H1 (cell line): Measurements from ENCODE around the gene C1orf74. TPM values are rescaled to one million over a fixed set of nuclear protein-coding genes. Genes with fewer than 3 reads are reported as not detected.

Source experiments
- CTCF ChIA-PET: fragments of 300-600 bp; sonication (Branson Sonifier 250); formaldehyde crosslinking; loops from one replicate; lab custom pipeline; 2021; ENCODE audit not compliant: partially characterized antibody; lab: Charles Lee
- POLR2A ChIA-PET: fragments of 300-600 bp; sonication (Branson Sonifier 250); formaldehyde crosslinking; loops from one replicate; lab custom pipeline; 2021; ENCODE audit warnings: inconsistent platforms; ENCODE audit not compliant: partially characterized antibody; lab: Charles Lee
- DNase-seq, 2 experiments: peaks; one replicate each; pipeline versions ENCODE4 v3.0.0 to v3.0.0-alpha.2; 2010 to 2022; ENCODE audit warnings: low spot score in 2 of 2, low read depth in 1 of 2, mixed read lengths in 1 of 2
- FAIRE-seq: peaks from 2 replicates; lab custom pipeline; 2011; peaks lifted over from hg19 to GRCh38; lab: Jason Lieb, UNC
- H2AFZ ChIP-seq: 2 replicates; pipeline ENCODE4 v1.8.1; 2012; ENCODE audit warnings: low read length, inconsistent platforms
- H2AK5ac ChIP-seq: 2 replicates; pipeline ENCODE4 v1.6.1; 2013; ENCODE audit warnings: low read depth, low read length
- H2BK120ac ChIP-seq: replicated peaks from 2 replicates; pipeline ENCODE3; 2013; ENCODE audit warnings: low read depth, low read length, inconsistent platforms
- H2BK12ac ChIP-seq: 2 replicates; pipeline ENCODE4 v1.6.1; 2013; ENCODE audit warnings: low read depth, low read length
- H2BK15ac ChIP-seq: 2 replicates; pipeline ENCODE4 v1.6.1; 2013; ENCODE audit warnings: low read length
- H2BK20ac ChIP-seq: 2 replicates; pipeline ENCODE4 v1.6.1; 2013; ENCODE audit warnings: low read length
- H2BK5ac ChIP-seq: 2 replicates; pipeline ENCODE4 v1.6.1; 2013; ENCODE audit warnings: low read depth, low read length
- H3K14ac ChIP-seq: 2 replicates; pipeline ENCODE4 v1.6.1; 2013; ENCODE audit warnings: inconsistent platforms; ENCODE audit not compliant: insufficient read length
- H3K18ac ChIP-seq: 2 replicates; pipeline ENCODE4 v1.6.1; 2013; ENCODE audit warnings: low read length; ENCODE audit errors: extremely low read depth
- H3K23ac ChIP-seq: 2 replicates; pipeline ENCODE4 v1.6.1; 2013; ENCODE audit warnings: inconsistent platforms; ENCODE audit not compliant: insufficient read length
- H3K23me2 ChIP-seq: 2 replicates; pipeline ENCODE4 v1.6.1; 2013; ENCODE audit warnings: low read depth, low read length
- H3K27ac ChIP-seq: 2 replicates; pipeline ENCODE4 v1.6.1; 2011; ENCODE audit warnings: low read depth, low read length, inconsistent platforms
- H3K27me3 ChIP-seq, 4 experiments: replicated peaks in 1 of 4; 1 replicate in 1 of 4; 2 replicates in 3 of 4; pipeline versions ENCODE4 v1.6.1 to v1.8.1; 2011 to 2013; ENCODE audit warnings: low read length in 3 of 4, mild to moderate bottlenecking in 3 of 4, inconsistent platforms in 2 of 4, mixed read lengths in 2 of 4, moderate library complexity in 1 of 4; ENCODE audit not compliant: control insufficient read depth in 3 of 4, insufficient read depth in 3 of 4; ENCODE audit errors: extremely low read depth in 1 of 4
- H3K36me3 ChIP-seq, 4 experiments: 2 replicates each; pipeline versions ENCODE4 v1.6.1 to v1.8.1; 2011 to 2013; ENCODE audit warnings: mild to moderate bottlenecking in 4 of 4, low read length in 3 of 4, moderate library complexity in 2 of 4, control low read depth in 1 of 4, inconsistent platforms in 1 of 4; ENCODE audit not compliant: insufficient read depth in 4 of 4, control insufficient read depth in 2 of 4
- H3K4ac ChIP-seq: replicated peaks from 2 replicates; pipeline ENCODE3; 2013; ENCODE audit warnings: low read length, low read depth, mixed read lengths, inconsistent platforms; ENCODE audit not compliant: insufficient read length
- H3K4me1 ChIP-seq, 4 experiments: replicated peaks in 1 of 4; 1 replicate in 1 of 4; 2 replicates in 3 of 4; pipeline versions ENCODE4 v1.6.1 to v1.8.1; 2011 to 2013; ENCODE audit warnings: low read length in 3 of 4, inconsistent platforms in 2 of 4, mixed read lengths in 1 of 4; ENCODE audit not compliant: insufficient read depth in 4 of 4, control insufficient read depth in 3 of 4
- H3K4me2 ChIP-seq, 2 experiments: 2 replicates each; pipeline versions ENCODE4 v1.6.1 to v1.8.1; 2011 to 2013; ENCODE audit warnings: low read depth in 2 of 2, low read length in 2 of 2, control low read depth in 1 of 2, inconsistent platforms in 1 of 2, mild to moderate bottlenecking in 1 of 2; ENCODE audit not compliant: insufficient read depth in 1 of 2
- H3K4me3 ChIP-seq, 4 experiments: fragments of 200-600, 300-600 bp in 1 of 4; sonication (generic), shearing (Covaris generic), sonication (Bioruptor Twin) in 1 of 4; 2 replicates each; pipeline versions ENCODE4 v1.5.1 to v1.8.1; 2011 to 2016; ENCODE audit warnings: low read length in 4 of 4, low read depth in 3 of 4, control low read depth in 2 of 4, inconsistent platforms in 2 of 4, mild to moderate bottlenecking in 2 of 4, mixed read lengths in 1 of 4, moderate library complexity in 1 of 4; ENCODE audit not compliant: insufficient read depth in 2 of 4; ENCODE audit errors: extremely low read depth in 1 of 4
- H3K56ac ChIP-seq: replicated peaks from 2 replicates; pipeline ENCODE3; 2013; ENCODE audit warnings: low read depth, mild to moderate bottlenecking, mixed read lengths, low read length, inconsistent platforms; ENCODE audit not compliant: insufficient read length
- H3K79me1 ChIP-seq: 2 replicates; pipeline ENCODE4 v1.6.1; 2013; ENCODE audit warnings: low read depth, low read length, control low read depth
- H3K79me2 ChIP-seq, 2 experiments: 2 replicates each; pipeline versions ENCODE4 v1.6.1 to v1.8.1; 2012 to 2013; ENCODE audit warnings: low read length in 2 of 2, mild to moderate bottlenecking in 2 of 2, inconsistent platforms in 1 of 2; ENCODE audit not compliant: insufficient read depth in 2 of 2, control insufficient read depth in 1 of 2
- H3K9ac ChIP-seq, 4 experiments: replicated peaks in 1 of 4; 1 replicate in 1 of 4; 2 replicates in 3 of 4; pipeline versions ENCODE4 v1.6.1 to v1.8.1; 2011 to 2013; ENCODE audit warnings: low read depth in 3 of 4, low read length in 3 of 4, control low read depth in 2 of 4, mild to moderate bottlenecking in 2 of 4, moderate library complexity in 2 of 4, inconsistent platforms in 1 of 4; ENCODE audit errors: extremely low read depth in 1 of 4
- H3K9me3 ChIP-seq, 2 experiments: 2 replicates each; pipeline versions ENCODE4 v1.6.1 to v1.8.1; 2012 to 2013; ENCODE audit warnings: mild to moderate bottlenecking in 2 of 2, moderate library complexity in 2 of 2, control low read depth in 1 of 2, inconsistent platforms in 1 of 2, low read depth in 1 of 2, low read length in 1 of 2, mixed read lengths in 1 of 2; ENCODE audit not compliant: insufficient read depth in 2 of 2
- H4K20me1 ChIP-seq, 2 experiments: replicated peaks in 1 of 2; 2 replicates each; pipeline versions ENCODE3 to v1.8.1; 2011 to 2013; ENCODE audit warnings: inconsistent platforms in 2 of 2, low read length in 2 of 2, mild to moderate bottlenecking in 1 of 2; ENCODE audit not compliant: insufficient read depth in 2 of 2, control insufficient read depth in 1 of 2
- H4K5ac ChIP-seq: 2 replicates; pipeline ENCODE4 v1.6.1; 2013; ENCODE audit warnings: low read length, low read depth, mixed read lengths, inconsistent platforms; ENCODE audit not compliant: insufficient read length
- H4K8ac ChIP-seq: 2 replicates; pipeline ENCODE4 v1.8.0; 2013; ENCODE audit warnings: mild to moderate bottlenecking, moderate library complexity, low read length, inconsistent platforms; ENCODE audit not compliant: insufficient read depth; ENCODE audit errors: extremely low read depth
- H4K91ac ChIP-seq: replicated peaks from 2 replicates; pipeline ENCODE3; 2013; ENCODE audit warnings: low read length, mixed read lengths, inconsistent platforms; ENCODE audit not compliant: insufficient read length
- BCL11A ChIP-seq, 2 experiments: IDR thresholded peaks; one replicate each; pipeline ENCODE4 v1.6.1; 2011; ENCODE audit warnings: low read depth in 2 of 2, low read length in 2 of 2, mild to moderate bottlenecking in 2 of 2
- CHD2 ChIP-seq: IDR thresholded peaks from 2 replicates; pipeline ENCODE4 v1.6.1; 2012; ENCODE audit warnings: low read length, improper control_type of control experiment
- CREB1 ChIP-seq: IDR thresholded peaks from 2 replicates; pipeline ENCODE4 v1.6.1; 2012; ENCODE audit warnings: inconsistent platforms
- MAFK ChIP-seq: IDR thresholded peaks from 2 replicates; pipeline ENCODE4 v1.6.1; 2012; ENCODE audit warnings: low read depth, mild to moderate bottlenecking, improper control_type of control experiment, low read length
- TCF12 ChIP-seq: IDR thresholded peaks from 2 replicates; pipeline ENCODE4 v1.6.1; 2011; ENCODE audit warnings: low read depth, mild to moderate bottlenecking, low read length
- WGBS, 2 experiments: shearing (Covaris generic) in 1 of 2; methylation state at CpG; one replicate each; pipeline versions ENCODE4 v1.1.6 to v1.1.7; 2013 to 2015; ENCODE audit warnings: low lambda C conversion rate in 2 of 2, mixed read lengths in 2 of 2, inconsistent platforms in 1 of 2, low coverage in 1 of 2, missing lambda C conversion rate in 1 of 2; ENCODE audit not compliant: insufficient replicate concordance in 2 of 2, insufficient coverage in 1 of 2, insufficient read length in 1 of 2; ENCODE audit errors: extremely low coverage in 1 of 2, missing lambda C conversion rate in 1 of 2; 5-methylcytosine and 5-hydroxymethylcytosine counted together
- polyA plus RNA-seq, 7 experiments: library from polyadenylated mRNA; depleted of rRNA in 3 of 7; stranded (reverse) in 5 of 7; unstranded in 2 of 7; fragments of >200 nt in 5 of 7; fragments of 200-250 nt in 2 of 7; gene quantifications; 1 replicate in 5 of 7; 2 replicates in 1 of 7; 4 replicates in 1 of 7; pipeline versions ENCODE4 v1.2.1 to v1.2.3, GENCODE V29; 2011 to 2013; ENCODE audit warnings: missing spikeins in 2 of 7, mixed read lengths in 2 of 7
- total RNA-seq: library from RNA; stranded (reverse); fragmentation: NEBNext Ultra II Directional; extraction: Animal tissue kit (Norgen Biotek cat#: 25700); gene quantifications from 2 replicates; pipeline ENCODE4 v1.2.1, GENCODE V29; 2021

C1orf74 gene
- total and polyA plus RNA-seq, 2 of the 8 experiments (the other 6 are each of a cell fraction or from before 2014, with no cell fraction given): 3.1 to 3.9 TPM

DNA sequence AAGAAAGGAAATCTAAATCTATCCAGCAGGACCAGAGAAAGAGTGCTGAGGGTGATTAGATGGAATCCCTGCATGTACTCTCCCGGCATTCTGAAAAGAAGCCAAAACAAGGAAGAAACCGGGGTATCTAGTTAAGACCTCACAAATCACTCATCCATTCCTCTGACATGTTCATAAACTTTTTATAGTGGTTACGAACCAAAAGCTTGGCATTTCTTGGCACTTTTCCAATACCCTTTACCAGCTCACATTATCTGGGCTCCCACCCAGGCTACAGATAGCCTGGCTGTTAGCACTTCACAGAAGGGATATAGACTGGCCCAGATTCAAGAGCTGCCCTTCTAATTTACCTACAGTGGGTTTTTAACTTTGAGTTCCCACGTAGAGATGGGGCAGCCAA, 1.8 kb upstream of the C1orf74 start:
- Histone ChIP-seq H3K56ac (no peak overlapping the region), H2BK15ac (no peak overlapping the region), H3K36me3 (peaks cover 2 to 9% (median 5%) of the 10 kb centered on the region in 4 experiments; a peak in 6 of 8 replicates), H3K14ac (no peak overlapping the region), H4K5ac (no peak overlapping the region), H4K8ac (no peak overlapping the region), H3K79me2 (peaks cover 0 to 6% of the 10 kb centered on the region in 2 experiments; a peak in 1 of 4 replicates), H3K23ac (no peak overlapping the region), H3K4me1 (peaks cover 0 to 6% (median 2%) of the 10 kb centered on the region in 4 experiments; a peak in 2 of 7 replicates), H3K4me3 (no peak overlapping the region), H3K9ac (no peak overlapping the region), H3K79me1 (no peaks in the 10 kb centered on the region; the same call in 1 of the 2 replicates), H3K27me3 (no peaks in the 10 kb centered on the region), H3K4me2 (no peak overlapping the region), H2BK20ac (no peak overlapping the region), H2AK5ac (no peak overlapping the region), H4K91ac (no peak overlapping the region), H2AFZ (no peak overlapping the region), H4K20me1 (no peaks in the 10 kb centered on the region), H2BK5ac (no peak overlapping the region), H2BK12ac (no peak overlapping the region), H3K27ac (no peak overlapping the region), H3K9me3 (no peaks in the 10 kb centered on the region), H3K23me2 (peaks cover 6% of the 10 kb centered on the region), H2BK120ac (no peak overlapping the region), H3K4ac (no peak overlapping the region), H3K18ac (no peak overlapping the region)
- DNase-seq: no peak
- 76% methylated on average over 4 of the region's 4 CpGs; no CpG with 5 or more reads in 1 of the 2 experiments for WGBS, 2 experiments
- CTCF ChIA-PET: interaction anchor here (1.5 to 2.7 kb wide), 3 partner anchors 33 to 42 kb away, joined by 4 to 13 read pairs (median 8); partner anchors contain the start of gene UTP25
- FAIRE-seq: no peak
- POLR2A ChIA-PET: no interaction called here
- no peak for TF ChIP-seq TCF12
- TF ChIP-seq CHD2: no peak
- no peak for TF ChIP-seq MAFK
- no peak for TF ChIP-seq BCL11A (IDR thresholded peaks at IDR 0.05; ENCODE audit: low read depth in 2 of 2, low read length in 2 of 2)
- TF ChIP-seq CREB1: no peak
